ENCODE results near the gene SYT8.

GRCh38 chr11:1822648-1823375 lies 12.0 kb upstream of the SYT8 start:
- TF ChIP-seq GATA3 (IDR thresholded peaks at IDR 0.05; ENCODE audit: low read depth, low read length) (no peak), GATA2 (IDR thresholded peaks at IDR 0.05; ENCODE audit: low read depth, low read length) (no peak)
